8988T (cell line): ENCODE data around the gene EIF3B.
A peak's percentile ranks its signal among the peaks of the same experiment; 100 is the strongest.
"Not testable (repeated sequence)": the region's sequence is repeated elsewhere in the genome, so short reads cannot be mapped to it uniquely, and the experiment has no call there.

Experiments used
- DNase-seq: peaks from one replicate; pipeline ENCODE4 v3.0.0; 2011

EIF3B gene

GRCh38 chr7:2379161-2379560 lies 24.5 kb downstream of the EIF3B start:
- DNase-seq: no peak

- no peak for DNase-seq
Observed at GRCh38 chr7:2379821-2380450, 25.3 kb downstream of the EIF3B start.

- DNase-seq: no peak
Observed at GRCh38 chr7:2380461-2380860, 25.8 kb downstream of the EIF3B start.

GRCh38 chr7:2381227-2381626 lies 26.6 kb downstream of the EIF3B start:
- DNase-seq: no peak

GRCh38 chr7:2381881-2382509 lies 27.4 kb downstream of the EIF3B start:
- no peak for DNase-seq

- no peak for DNase-seq
Observed at GRCh38 chr7:2383543-2384274, 29.1 kb downstream of the EIF3B start.

- no peak for DNase-seq
Observed at GRCh38 chr7:2384354-2385243, 30.0 kb downstream of the EIF3B start.

- DNase-seq: not testable (repeated sequence)
Observed at GRCh38 chr7:2386122-2386521, 31.5 kb downstream of the EIF3B start.

- no peak for DNase-seq
Observed at GRCh38 chr7:2386964-2387669, 32.5 kb downstream of the EIF3B start.

GRCh38 chr7:2387897-2388636 lies 33.4 kb downstream of the EIF3B start:
- no peak for DNase-seq

GRCh38 chr7:2388637-2388954 lies 34.0 kb downstream of the EIF3B start:
- DNase-seq: no peak

- not testable (repeated sequence) for DNase-seq
Observed at GRCh38 chr7:2390020-2390816, 35.6 kb downstream of the EIF3B start.

GRCh38 chr7:2393706-2394105 lies 39.1 kb downstream of the EIF3B start:
- DNase-seq: no peak

GRCh38 chr7:2394566-2395082 lies 40.0 kb downstream of the EIF3B start:
- no peak for DNase-seq

GRCh38 chr7:2398506-2398905 lies 43.9 kb downstream of the EIF3B start:
- no peak for DNase-seq

GRCh38 chr7:2399848-2400587 lies 45.4 kb downstream of the EIF3B start:
- no peak for DNase-seq

GRCh38 chr7:2402687-2403013 lies 48.0 kb downstream of the EIF3B start:
- no peak for DNase-seq

GRCh38 chr7:2403014-2403717 lies 48.5 kb downstream of the EIF3B start, which contains the start of gene CHST12:
Gene CHST12, plus strand, starts transcription at chr7:2403611. Its CDS starts 29,029 bp downstream, at chr7:2432640.
- DNase-seq: peak; percentile 95
